ENCODE data around the gene MYPOP. TPM values are rescaled to one million over a fixed set of nuclear protein-coding genes. Genes with fewer than 3 reads are reported as not detected.

MYPOP gene
- total RNA-seq, 1 donor from 2014 or later = 18.5 TPM

GRCh38 chr19:45886427-45887199 is 15.8 kb downstream of the MYPOP start:
- intact Hi-C loops (cut with micrococcal nuclease) = no loop called here
- peak; percentile 93 for DNase-seq
- peak; percentile 92 for ATAC-seq

- peak; percentile 88 for ATAC-seq
- intact Hi-C loops (cut with micrococcal nuclease) = no loop called here
- DNase-seq = peak; percentile 95
Measured at GRCh38 chr19:45885556-45886426, 16.6 kb downstream of the MYPOP start, which contains the start of gene IRF2BP1. IRF2BP1 (minus strand) TSS chr19:45886141; CDS start chr19:45885774, 367 bp downstream.

- intact Hi-C loops (cut with micrococcal nuclease) = no loop called here
- DNase-seq (no peak), ATAC-seq (peak; percentile 1)
Measured at GRCh38 chr19:45884682-45885555, 17.5 kb downstream of the MYPOP start.

DNA sequence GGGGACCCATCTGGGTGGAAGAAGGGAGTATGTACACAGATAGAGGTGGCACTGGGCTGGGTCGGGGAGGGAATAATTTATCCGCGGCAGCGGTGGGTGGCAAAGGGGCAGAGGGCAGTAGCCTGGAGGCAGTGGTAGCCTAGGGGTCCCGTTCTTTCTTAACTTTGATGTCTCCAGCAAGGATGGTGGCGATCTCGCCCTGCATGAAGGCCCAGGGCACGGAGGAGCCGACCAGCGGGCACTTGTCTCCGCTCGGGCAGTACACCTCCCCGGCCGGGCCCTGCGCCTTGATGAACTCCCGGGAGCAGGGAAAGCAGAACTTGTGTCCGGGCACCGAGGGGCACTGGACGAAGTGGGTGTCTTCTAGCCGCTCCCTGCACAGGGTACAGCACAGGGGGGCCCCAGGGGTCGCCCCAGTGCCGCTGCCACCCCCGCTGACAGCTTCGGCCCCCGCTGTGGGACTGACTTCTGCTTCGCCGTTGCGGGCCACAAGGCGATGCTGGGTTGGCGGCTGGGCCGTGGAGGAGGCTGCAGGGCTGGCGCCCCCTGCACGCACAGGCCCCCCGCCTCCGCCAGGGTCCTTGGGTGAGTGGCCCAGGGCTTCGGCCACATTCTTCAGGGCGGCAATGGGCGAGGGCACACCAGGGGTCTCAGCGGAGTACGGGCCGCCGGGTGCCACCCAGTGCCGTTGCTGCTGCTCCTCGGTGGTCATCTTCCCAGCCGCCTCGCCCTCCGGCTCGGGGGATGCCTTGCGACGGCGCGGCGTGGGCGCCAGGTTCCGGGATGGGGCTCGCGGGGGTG is 18.3 kb downstream of the MYPOP start:
- ATAC-seq = no peak
- intact Hi-C loops (cut with micrococcal nuclease) = no loop called here
- no peak for DNase-seq

DNA sequence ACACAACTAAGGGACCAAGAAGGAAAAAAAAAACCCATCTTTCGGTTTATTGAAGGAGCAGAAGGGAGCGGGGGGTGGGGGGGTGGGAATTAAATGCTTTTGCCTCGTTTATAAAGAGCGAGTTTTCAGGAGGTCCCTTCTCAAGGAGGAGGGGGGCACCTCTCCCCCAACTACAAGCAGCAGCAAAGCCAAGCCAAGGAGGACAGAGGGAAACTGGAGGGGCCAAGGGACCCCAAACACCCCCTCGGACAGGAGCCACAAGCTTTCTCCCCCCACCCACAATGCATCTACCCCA is 18.9 kb downstream of the MYPOP start:
- no peak for DNase-seq
- intact Hi-C loops (cut with micrococcal nuclease) = no loop called here
- ATAC-seq = no peak

- intact Hi-C loops (cut with micrococcal nuclease) = no loop called here
- no peak for ATAC-seq
- DNase-seq = peak; percentile 86
Measured at GRCh38 chr19:45882652-45883585, 19.5 kb downstream of the MYPOP start.

DNA sequence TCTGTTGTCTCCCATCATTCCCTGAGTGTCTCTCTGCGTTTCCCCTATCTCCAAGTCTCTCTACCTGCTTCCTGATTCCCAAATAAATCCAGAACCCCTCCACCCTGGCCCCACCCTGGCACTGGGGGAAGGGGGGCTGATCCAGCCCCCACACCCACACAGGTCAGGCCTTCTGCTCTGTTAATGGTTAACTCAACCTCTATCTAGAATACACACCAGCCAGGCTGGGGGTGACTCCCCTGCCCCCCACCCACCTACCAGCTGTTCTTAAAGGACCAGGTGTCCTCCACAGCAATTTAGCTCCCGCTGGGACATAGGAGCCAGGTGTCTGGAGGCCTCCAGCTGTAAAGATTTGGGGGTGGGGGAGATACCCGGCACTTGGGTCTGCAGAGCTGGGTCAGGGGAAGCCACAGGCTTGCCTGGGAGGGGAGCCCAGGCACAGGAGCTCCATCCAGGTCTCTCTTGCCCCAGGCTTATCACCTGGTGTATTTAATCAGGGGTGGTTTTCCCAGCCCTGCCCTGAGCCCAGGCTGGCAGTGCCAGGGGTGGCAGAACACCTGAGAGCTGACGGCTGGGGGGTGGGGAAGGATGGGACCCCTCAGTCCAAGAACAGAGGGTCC is 20.4 kb downstream of the MYPOP start:
- no peak for DNase-seq
- intact Hi-C loops (cut with micrococcal nuclease) = no loop called here
- ATAC-seq = no peak

DNA sequence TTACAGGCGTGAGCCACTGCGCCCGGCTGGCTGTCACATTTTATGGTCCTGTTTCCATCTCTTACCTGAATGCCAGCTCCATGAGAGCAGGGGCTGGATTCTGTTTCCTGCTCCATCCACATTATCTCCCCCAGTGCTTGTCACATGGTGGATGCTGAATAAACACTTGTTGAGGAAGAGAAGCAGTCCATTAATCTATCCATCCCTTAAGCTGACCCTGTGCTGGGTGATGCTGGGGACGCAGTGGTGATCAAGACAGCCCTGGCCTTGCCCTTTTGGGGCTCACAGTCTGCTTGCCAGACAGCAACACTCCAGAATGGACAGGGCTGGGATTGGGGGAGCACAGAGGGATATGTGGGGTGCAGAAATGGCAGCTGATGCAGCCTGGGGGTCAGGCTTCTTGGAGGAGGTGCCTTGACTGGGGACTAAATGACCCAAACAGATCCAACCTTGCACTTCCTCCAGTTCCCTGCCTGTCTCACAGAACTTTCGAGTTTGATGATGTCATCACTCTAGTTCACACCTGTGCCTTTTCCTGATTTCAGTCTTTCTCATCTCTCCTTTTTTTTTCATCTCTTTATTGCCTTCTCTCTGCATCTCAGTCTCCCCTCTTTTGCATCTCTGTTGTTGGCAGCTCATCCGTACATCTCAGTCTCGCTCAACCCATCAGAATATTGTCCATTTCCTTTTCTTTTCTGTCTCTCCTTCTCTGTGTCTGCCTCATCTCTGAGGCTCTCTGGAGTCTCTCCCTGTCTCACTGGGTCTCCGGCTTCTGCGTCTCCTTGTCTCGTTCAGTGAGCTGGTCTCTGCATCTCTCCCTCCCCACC is 21.1 kb downstream of the MYPOP start:
- no peak for ATAC-seq
- DNase-seq = no peak
- intact Hi-C loops (cut with micrococcal nuclease) = no loop called here

DNA sequence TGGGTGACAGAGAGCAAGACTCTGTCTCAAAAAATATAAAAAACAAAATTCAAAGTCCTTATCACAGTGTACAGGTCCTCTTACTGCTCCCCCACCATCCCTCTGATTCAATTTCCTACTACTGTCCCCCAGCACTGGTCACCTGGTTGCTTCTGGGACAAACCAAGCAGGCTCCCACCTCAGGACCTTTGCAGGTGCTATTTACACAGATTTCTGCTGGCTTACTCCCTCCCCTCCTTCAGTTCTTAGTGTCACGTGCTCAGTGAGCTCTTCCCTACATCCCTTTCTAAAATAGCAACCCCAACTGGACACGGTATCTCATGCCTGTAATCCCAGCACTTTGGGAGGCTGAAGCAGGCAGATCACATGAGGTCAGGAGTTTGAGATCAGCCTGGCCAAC is 22.4 kb downstream of the MYPOP start:
- intact Hi-C loops (cut with micrococcal nuclease) = no loop called here
- no peak for DNase-seq
- no peak for ATAC-seq

DNA sequence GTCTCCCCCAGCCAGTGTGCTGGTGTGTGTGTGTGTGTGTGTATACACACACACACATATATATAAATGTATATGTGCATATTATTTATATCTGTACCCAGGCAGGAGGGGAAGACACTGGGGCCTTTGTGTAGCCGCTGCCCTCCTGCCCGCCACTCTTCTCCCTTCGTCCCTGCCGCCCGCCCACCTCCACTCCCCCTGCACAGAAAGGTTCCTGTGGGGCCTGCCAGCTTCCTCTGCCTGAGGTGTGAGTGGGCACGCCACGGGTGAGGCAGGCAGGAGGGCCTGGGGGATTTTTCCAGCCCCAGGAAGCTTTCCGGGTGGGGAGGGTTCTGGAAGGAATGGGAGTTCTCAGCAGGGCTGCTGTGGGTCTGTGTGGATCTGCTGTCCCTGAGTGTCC is 23.4 kb downstream of the MYPOP start:
- intact Hi-C loops (cut with micrococcal nuclease) = no loop called here
- no peak for ATAC-seq
- no peak for DNase-seq

- no peak for ATAC-seq
- intact Hi-C loops (cut with micrococcal nuclease) = no loop called here
- DNase-seq = no peak
Measured at GRCh38 chr19:45878043-45878794, 24.2 kb downstream of the MYPOP start.

- DNase-seq = peak; percentile 58
- intact Hi-C loops (cut with micrococcal nuclease) = no loop called here
- peak; percentile 60 for ATAC-seq
Measured at GRCh38 chr19:45876411-45877197, 25.8 kb downstream of the MYPOP start.

- intact Hi-C loops (cut with micrococcal nuclease) = no loop called here
- ATAC-seq (peak; percentile 9), DNase-seq (no peak)
Measured at GRCh38 chr19:45876161-45876410, 26.3 kb downstream of the MYPOP start.

- ATAC-seq (no peak), DNase-seq (no peak)
- intact Hi-C loops (cut with micrococcal nuclease) = no loop called here
Measured at GRCh38 chr19:45874620-45874966, 27.8 kb downstream of the MYPOP start.

DNA sequence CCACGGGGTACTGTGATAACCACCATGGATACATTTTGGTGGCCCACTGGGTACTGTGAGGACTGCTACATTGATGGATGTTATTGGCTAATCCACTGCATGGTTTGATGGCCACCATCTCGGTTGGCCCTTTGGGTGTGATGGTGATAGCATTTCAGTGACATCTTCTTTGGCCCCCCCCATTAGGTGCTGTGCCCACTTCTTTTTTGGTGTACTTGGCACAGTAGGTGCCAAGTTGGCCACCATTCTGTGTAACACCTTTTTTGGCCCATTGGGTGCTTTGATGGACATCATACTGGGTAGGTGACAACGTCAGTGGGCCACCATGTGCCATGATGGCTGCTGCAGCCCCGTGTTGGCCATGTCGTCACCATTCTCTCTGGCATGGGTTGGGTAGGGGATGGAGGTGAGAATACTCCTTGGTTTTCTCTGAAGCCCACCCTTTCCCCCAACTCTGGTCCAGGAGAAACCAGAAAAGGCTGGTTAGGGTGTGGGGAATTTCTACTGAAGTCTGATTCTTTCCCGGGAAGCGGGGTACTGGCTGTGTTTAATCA is 29.1 kb downstream of the MYPOP start:
- no peak for ATAC-seq
- no peak for DNase-seq

More for the DNA sequence above, 29.1 kb downstream of the MYPOP start:
- intact Hi-C loops (cut with micrococcal nuclease) = no loop called here

Measured in left ventricle myocardium superior (tissue), 1 donor.